ENCODE results near the gene RFX7. TPM values are rescaled to one million over a fixed set of nuclear protein-coding genes. Genes with fewer than 3 reads are reported as not detected.
A peak's percentile ranks its signal among the peaks of the same experiment; 100 is the strongest.
"Not testable (repeated sequence)": the region's sequence is repeated elsewhere in the genome, so short reads cannot be mapped to it uniquely, and the experiment has no call there.

The RFX7 gene
- total RNA-seq (2014; rRNA removed; shearing (Covaris generic)), result 8.7 and 10.2 TPM in 2 replicates

DNA sequence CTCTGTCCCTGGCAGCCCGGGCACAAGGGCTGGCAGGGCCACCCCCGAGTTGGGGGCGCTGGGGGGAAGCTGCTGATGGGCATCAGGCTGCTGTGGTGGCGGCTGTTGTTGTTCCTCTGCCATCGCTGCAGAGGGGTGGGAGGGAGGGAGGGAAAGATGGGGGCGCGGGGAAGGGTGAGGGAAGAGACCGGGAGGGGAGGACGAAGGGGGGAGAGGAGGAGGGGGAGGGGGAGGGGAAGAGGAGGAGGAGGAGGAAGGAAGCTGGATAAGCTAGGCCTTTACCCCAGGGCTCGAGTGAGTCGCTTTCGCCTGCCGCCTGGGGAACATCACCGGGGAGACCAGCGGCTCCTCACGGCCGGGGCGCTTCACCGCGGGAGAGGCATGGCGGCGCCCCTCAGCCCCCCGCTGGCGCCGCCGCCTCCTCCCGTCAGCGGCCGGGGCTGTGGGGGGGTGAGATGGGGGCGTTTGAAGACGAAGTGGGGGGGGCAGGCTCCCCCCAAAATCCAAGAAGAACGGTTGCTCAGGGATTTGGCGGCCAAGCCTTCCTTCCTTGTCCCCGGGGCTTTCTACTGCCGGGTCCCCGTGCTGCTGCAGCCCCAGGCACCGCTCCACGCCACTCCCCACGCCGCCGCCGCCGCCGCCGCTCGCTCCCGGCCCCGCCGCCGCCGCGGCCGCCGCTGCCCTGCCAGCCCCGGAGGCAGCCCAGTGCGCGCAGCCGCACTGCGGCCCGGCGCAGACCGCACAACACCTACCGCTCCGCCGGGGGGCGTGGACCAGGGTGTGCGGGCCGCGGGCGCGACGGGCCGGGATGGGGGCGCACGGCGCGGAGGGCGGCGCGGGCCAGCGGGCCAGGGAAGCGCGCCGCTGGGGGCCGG, at the start of gene RFX7:
Gene RFX7 (minus strand): TSS at position 717 of the 875 bp plus-strand sequence. CDS start 594 bp downstream, at position 123.
- peak; percentile 90 for DNase-seq
- Histone ChIP-seq H3K4me3 (ENCODE audit: insufficient read depth, low read depth, low read length) (peak within 1 kb of the TSS; percentile 79), H3K36me3 (replicated peaks; ENCODE audit: control insufficient read depth, insufficient read depth, low read length) (no peaks in the 10 kb centered on the region), H3K27me3 (ENCODE audit: control insufficient read depth, insufficient read depth, low read length) (no peaks in the 10 kb centered on the region)

DNA sequence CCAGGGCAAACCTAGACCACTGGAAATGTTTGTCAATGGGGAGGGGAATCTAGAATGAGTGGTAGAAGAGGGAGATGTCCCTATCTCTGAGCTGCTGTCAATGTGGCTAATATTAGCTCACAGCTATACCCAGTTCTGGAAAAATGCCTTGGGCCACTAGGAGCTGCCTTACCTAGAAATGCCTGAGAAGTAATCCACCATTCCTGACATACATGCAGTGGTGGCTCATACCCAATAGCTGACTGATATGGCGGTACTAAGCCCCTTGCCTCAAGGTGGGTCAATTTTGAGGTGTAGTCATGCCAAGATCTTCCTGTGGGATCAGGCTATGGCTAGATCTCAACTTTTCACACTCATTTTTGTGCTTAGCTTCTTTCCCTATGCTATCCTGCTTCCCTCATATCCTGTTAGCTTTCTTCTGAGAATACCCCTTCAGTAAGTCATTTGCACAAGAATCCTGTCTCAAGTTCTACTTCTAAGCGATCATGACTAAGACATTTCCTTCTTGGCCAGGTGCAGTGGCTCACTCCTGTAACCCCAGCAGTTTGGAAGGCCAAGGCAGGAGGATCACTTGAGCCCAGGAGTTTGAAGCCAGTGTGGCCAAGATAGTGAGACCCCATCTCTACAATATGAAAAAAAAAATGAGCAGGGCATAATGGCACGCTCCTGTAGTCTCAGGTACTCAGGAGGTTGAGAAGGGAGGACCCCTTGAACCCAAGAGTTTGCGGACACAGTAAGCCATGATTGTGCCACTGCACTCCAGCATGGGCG, 49.1 kb upstream of the RFX7 start:
- no peak for DNase-seq
- Histone ChIP-seq H3K4me3 (ENCODE audit: insufficient read depth, low read depth, low read length) (no peak overlapping the region), H3K27me3 (ENCODE audit: control insufficient read depth, insufficient read depth, low read length) (no peaks in the 10 kb centered on the region)

DNA sequence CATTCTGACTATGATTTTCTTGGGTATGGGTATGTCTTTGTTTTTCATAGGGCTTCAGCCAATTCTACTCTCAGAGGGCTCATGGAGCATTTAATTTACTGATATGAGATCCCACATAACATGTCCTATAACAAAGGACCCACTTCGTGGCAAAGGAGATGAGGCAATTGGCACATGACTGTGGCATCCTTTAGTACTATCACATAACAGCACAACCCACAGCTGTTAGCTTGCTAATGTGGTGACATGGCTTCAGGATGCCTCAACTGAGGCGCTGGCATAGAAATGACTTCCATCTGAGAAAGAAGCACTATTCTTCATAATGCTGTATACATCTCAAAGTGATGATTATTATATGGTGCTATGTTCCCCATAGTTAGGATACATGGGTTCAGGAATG, 48.1 kb upstream of the RFX7 start:
- H3K36me3 ChIP-seq (replicated peaks; ENCODE audit: control insufficient read depth, insufficient read depth, low read length), result no peaks in the 10 kb centered on the region
- no peak overlapping the region for H3K4me3 ChIP-seq (ENCODE audit: insufficient read depth, low read depth, low read length)
- H3K27me3 ChIP-seq (ENCODE audit: control insufficient read depth, insufficient read depth, low read length), result no peaks in the 10 kb centered on the region
- no peak for DNase-seq

More for the DNA sequence above, 49.1 kb upstream of the RFX7 start:
- no peaks in the 10 kb centered on the region for H3K36me3 ChIP-seq (replicated peaks; ENCODE audit: control insufficient read depth, insufficient read depth, low read length)

DNA sequence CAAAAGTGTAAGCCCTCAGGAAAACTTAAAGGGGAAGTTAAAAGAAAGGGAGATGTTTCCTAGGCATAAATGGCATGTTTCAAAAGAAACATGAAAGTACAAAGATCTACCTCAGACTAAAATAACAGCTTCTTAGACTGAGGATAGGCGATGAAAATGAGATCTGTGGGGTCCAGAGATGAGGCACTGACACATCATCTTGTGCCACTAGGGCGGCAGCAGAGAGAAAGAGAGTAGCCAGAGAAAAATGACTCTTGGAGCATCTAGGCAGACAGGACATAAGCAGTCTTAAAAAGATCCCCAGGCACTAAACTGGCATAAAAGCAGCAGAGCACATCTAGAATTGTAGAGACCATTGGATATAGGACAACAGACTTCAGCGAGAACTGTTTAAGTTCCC, 42.5 kb upstream of the RFX7 start:
- no peaks in the 10 kb centered on the region for H3K36me3 ChIP-seq (replicated peaks; ENCODE audit: control insufficient read depth, insufficient read depth, low read length)
- no peak overlapping the region for H3K4me3 ChIP-seq (ENCODE audit: insufficient read depth, low read depth, low read length)
- peak; percentile 6 for DNase-seq
- H3K27me3 ChIP-seq (ENCODE audit: control insufficient read depth, insufficient read depth, low read length), result no peaks in the 10 kb centered on the region; the same call in 1 of the 2 replicates

DNA sequence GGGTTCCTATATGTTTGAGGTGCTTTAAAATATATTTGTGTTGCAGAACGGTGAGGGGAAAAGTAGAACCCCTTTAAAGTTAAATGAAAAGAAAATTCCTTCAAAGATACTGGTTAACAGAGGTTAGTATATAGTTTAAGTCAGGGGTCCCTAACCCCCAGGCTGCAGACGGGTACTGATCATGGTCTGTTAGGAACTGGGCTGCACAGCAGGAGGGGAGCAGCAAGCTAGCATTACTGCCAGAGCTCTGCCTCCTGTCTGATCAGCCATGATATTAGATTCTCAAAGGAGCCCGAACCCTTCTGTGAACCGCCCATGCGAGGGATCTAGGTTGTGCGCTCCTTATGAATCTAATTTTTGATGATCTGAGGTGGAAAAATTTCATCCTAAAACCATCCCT, 37.5 kb upstream of the RFX7 start:
- Histone ChIP-seq H3K4me3 (ENCODE audit: insufficient read depth, low read depth, low read length) (no peak overlapping the region), H3K27me3 (ENCODE audit: control insufficient read depth, insufficient read depth, low read length) (no peaks in the 10 kb centered on the region; the same call in 1 of the 2 replicates), H3K36me3 (replicated peaks; ENCODE audit: control insufficient read depth, insufficient read depth, low read length) (no peaks in the 10 kb centered on the region)
- DNase-seq, result no peak

DNA sequence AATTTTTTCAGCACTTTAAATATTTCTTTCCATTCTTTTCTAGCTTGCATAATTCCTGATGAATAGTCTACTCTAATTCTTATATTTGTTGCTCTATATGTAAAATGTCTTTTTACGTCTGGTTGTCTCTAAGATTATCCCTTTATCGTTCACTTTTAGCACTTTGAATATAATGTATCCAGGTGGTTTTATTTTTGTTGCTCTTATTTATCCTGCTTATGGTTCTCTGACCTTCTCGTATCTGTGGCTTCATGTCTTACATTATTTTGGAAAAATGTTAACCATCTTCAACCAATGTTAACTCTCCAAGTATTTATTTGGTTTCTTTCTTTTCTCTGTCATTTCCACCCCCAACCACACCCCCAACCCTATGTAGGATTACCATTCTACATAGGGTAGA, 30.0 kb upstream of the RFX7 start:
- H3K27me3 ChIP-seq (ENCODE audit: control insufficient read depth, insufficient read depth, low read length), result no peaks in the 10 kb centered on the region
- H3K4me3 ChIP-seq (ENCODE audit: insufficient read depth, low read depth, low read length), result no peak overlapping the region
- no peaks in the 10 kb centered on the region for H3K36me3 ChIP-seq (replicated peaks; ENCODE audit: control insufficient read depth, insufficient read depth, low read length)
- DNase-seq, result no peak

DNA sequence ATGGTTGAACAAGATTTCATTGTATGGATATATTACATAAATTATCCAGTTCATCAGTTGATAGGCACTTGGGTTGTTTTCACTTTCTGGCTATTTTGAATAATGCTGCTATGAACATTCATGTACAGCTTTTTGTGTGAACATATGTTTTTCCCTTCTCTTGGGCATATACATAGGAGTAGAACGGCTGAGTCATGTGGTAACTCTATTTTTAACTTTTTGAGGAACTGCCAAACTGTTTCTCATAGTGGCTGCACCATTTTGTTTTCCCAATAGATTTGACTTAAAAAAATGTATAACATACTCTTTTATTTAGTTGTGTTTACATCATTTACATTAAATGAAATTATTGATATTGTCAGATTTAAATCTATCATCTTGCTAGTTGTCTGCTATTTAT, 28.8 kb upstream of the RFX7 start:
- H3K27me3 ChIP-seq (ENCODE audit: control insufficient read depth, insufficient read depth, low read length), result no peaks in the 10 kb centered on the region
- no peak overlapping the region for H3K4me3 ChIP-seq (ENCODE audit: insufficient read depth, low read depth, low read length)
- DNase-seq, result no peak
- H3K36me3 ChIP-seq (replicated peaks; ENCODE audit: control insufficient read depth, insufficient read depth, low read length), result no peaks in the 10 kb centered on the region

DNA sequence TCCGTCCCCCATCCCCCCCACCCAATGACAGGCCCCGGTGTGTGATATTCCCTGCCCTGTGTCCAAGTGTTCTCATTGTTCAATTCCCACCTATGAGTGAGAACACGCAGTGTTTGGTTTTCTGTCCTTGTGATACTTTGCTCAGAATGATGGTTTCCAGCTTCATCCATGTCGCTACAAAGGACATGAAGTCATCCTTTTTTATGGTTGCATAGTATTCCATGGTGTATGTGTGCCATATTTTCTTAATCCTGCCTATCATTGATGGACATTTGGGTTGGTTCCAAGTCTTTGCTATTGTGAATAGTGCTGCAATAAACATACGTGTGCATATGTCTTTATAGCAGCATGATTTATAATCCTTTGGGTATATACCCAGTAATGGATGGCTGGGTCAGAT, 22.8 kb upstream of the RFX7 start:
- not testable (repeated sequence) for H3K4me3 ChIP-seq (ENCODE audit: insufficient read depth, low read depth, low read length); H3K36me3 ChIP-seq (replicated peaks; ENCODE audit: control insufficient read depth, insufficient read depth, low read length); DNase-seq; H3K27me3 ChIP-seq (ENCODE audit: control insufficient read depth, insufficient read depth, low read length)

DNA sequence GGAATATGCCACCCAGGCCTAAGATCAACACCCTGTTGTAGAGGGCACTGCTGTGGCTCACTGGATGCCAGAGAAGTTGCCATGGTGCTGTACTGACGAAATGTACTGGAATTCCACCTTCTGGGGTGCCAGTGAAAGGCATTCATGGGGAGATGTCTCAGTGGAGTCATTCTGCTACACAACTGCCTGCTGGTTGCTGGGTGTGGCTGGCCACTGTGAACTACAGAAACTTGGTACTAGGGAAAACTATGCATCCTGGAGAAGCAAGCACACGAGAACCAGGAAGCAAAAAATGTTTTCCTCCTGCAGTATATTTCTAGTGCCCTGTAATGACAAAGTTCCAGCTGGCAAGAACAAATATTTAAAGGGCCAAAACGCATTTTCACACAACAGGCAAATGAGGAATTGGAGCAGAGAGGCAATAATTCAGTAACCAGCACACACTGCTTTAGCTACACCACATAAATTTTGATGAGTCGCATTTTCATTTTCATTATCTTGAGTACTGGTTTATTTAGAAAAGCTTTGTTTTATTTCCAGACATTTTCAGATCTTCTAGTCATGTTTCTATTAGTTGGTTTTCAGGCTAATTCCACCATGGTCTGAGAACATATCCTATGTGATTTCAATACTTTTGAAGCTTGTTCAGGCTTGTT, 18.3 kb upstream of the RFX7 start:
- Histone ChIP-seq H3K4me3 (ENCODE audit: insufficient read depth, low read depth, low read length) (no peak overlapping the region), H3K36me3 (replicated peaks; ENCODE audit: control insufficient read depth, insufficient read depth, low read length) (no peaks in the 10 kb centered on the region), H3K27me3 (ENCODE audit: control insufficient read depth, insufficient read depth, low read length) (no peaks in the 10 kb centered on the region)
- no peak for DNase-seq

DNA sequence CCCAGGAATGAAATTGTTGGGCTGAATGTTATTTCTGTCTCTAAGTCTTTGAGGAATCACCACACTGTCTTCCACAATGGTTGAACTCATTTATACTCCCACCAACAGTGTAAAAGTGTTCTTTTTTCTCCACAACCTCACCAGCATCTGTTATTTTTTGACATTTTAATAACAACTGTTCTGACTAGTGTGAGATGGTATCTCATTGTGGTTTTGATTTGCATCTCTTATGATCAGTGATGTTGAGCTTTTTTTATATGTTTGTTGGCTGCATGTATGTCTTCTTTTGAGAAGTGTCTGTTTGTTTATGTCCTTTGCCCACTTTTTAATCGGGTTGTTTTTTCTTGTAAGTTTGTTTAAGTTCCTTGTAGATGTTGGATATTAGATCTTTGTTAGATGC, 13.6 kb upstream of the RFX7 start:
- H3K36me3 ChIP-seq (replicated peaks; ENCODE audit: control insufficient read depth, insufficient read depth, low read length); H3K27me3 ChIP-seq (ENCODE audit: control insufficient read depth, insufficient read depth, low read length); H3K4me3 ChIP-seq (ENCODE audit: insufficient read depth, low read depth, low read length); DNase-seq: not testable (repeated sequence)

DNA sequence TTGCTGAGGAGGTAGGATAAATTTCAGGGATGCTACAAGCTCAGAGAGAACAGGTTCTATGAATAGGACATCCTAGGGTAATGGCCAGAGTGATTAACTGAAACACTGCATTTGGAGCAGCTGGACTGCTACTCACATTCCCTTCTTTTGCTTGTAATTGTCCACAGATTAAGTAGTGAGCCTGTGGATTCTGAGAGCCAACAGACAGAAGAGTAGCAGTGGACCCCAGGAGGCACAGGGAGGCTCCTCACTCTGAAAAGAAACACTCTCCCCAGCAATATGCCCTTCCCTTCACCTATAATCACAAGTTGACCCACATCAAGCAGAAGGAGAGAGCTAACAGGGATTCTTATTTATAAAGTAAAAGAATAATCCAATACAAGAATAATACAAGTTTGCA, 10.6 kb upstream of the RFX7 start:
- H3K27me3 ChIP-seq (ENCODE audit: control insufficient read depth, insufficient read depth, low read length), result no peaks in the 10 kb centered on the region
- no peak for DNase-seq
- H3K36me3 ChIP-seq (replicated peaks; ENCODE audit: control insufficient read depth, insufficient read depth, low read length), result no peaks in the 10 kb centered on the region
- no peak overlapping the region for H3K4me3 ChIP-seq (ENCODE audit: insufficient read depth, low read depth, low read length)

DNA sequence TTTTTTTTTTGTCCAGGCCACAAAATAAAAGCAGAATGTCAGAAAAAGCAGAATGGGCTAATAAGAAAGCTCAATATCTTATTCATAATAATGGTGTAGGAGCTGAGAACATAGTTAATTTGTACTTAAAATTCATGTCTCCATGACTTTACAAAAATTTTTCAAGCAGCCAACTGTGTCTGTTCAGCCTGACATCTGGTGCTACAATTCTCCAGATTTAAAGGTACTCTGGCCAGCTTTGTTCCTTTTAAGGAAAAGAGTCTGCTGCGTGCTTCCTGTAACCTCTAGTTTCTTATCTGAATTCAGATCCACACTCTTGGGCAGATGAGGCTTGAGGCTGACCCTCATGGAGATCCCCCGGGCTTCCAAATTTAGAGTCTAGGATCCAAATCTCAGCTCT, 8.7 kb upstream of the RFX7 start:
- H3K36me3 ChIP-seq (replicated peaks; ENCODE audit: control insufficient read depth, insufficient read depth, low read length), result no peaks in the 10 kb centered on the region
- H3K27me3 ChIP-seq (ENCODE audit: control insufficient read depth, insufficient read depth, low read length), result no peaks in the 10 kb centered on the region
- no peak overlapping the region for H3K4me3 ChIP-seq (ENCODE audit: insufficient read depth, low read depth, low read length)
- no peak for DNase-seq

DNA sequence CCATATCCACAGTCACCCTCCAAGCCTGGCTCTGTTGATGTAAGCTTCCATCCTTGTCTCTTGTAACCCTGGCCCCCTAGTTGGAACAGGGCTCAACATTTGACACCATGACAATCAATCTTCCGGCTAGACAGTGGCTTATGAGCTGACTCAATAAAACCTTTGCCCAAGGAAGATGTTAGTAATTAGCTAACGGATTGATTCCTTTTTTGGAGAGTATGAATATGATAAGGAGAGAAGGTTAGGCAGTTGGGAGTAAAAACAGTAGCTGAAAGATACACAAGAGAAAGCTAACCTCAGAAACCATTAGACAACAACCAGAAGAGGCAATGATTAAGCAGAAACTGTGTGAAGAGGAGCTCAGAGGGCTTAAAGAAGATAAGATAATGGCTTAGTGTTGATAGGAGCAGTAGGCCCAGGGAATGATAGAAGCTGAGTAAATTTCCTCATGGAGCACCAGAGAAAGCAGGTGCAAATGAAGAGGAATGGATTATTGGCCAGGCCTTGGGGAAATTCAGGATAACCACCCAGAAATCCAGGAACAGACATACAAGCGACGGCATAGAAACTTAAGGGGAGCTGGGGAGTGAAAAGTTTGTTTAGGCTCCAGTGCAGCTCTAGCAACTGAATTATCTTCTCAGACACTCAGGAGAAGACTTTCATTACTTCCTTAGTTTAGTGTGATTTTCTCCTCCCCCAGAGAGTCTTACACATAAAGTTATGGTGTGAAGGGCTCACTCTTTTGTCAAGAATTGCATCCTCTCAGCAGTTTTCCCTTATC, 7.8 kb upstream of the RFX7 start:
- Histone ChIP-seq H3K4me3 (ENCODE audit: insufficient read depth, low read depth, low read length) (no peak overlapping the region), H3K36me3 (replicated peaks; ENCODE audit: control insufficient read depth, insufficient read depth, low read length) (no peaks in the 10 kb centered on the region)

DNA sequence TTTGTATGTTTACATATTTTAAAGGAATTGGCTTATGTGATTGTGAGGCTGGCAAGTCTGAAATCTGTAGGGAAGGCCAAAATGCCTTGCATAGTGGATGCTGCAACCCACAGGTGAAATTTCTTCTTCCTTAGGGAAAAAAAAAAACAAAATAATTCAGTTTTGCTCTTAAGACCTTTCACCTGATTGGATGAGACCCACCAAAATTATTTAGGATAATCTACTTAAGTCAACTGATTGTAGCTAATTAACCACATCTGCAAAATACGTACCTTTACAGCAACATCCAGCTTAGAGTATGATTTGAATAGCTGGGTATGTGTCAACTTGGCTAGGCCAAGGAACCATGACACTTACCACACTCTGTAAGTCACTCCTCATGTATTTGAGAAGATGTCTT, 6.9 kb upstream of the RFX7 start:
- no peaks in the 10 kb centered on the region for H3K36me3 ChIP-seq (replicated peaks; ENCODE audit: control insufficient read depth, insufficient read depth, low read length)
- no peaks in the 10 kb centered on the region for H3K27me3 ChIP-seq (ENCODE audit: control insufficient read depth, insufficient read depth, low read length)
- DNase-seq, result no peak
- no peak overlapping the region for H3K4me3 ChIP-seq (ENCODE audit: insufficient read depth, low read depth, low read length)

More for the DNA sequence above, 7.8 kb upstream of the RFX7 start:
- H3K27me3 ChIP-seq (ENCODE audit: control insufficient read depth, insufficient read depth, low read length), result no peaks in the 10 kb centered on the region
- DNase-seq, result no peak
